Bronchial epithelial cell (primary cell): Measurements from ENCODE around the gene LRIG1. TPM values are rescaled to one million over a fixed set of nuclear protein-coding genes. Genes with fewer than 3 reads are reported as not detected.

ENCODE experiments used
- DNase-seq: peaks from one replicate; pipeline ENCODE4 v3.0.0-alpha.2; 2010; ENCODE audit warnings: low read depth
- FAIRE-seq: peaks from 2 replicates; lab custom pipeline; 2011; peaks lifted over from hg19 to GRCh38; lab: Jason Lieb, UNC
- H3K27me3 ChIP-seq: 2 replicates; pipeline ENCODE4 v1.5.1; 2011; ENCODE audit warnings: low read length; ENCODE audit not compliant: control insufficient read depth, insufficient read depth
- H3K36me3 ChIP-seq: 2 replicates; pipeline ENCODE4 v1.5.1; 2011; ENCODE audit warnings: low read length; ENCODE audit not compliant: control insufficient read depth, insufficient read depth
- H3K4me3 ChIP-seq: 2 replicates; pipeline ENCODE4 v1.5.1; 2011; ENCODE audit warnings: mild to moderate bottlenecking, low read depth, low read length, control low read depth
- CTCF ChIP-seq: IDR thresholded peaks from 2 replicates; pipeline ENCODE4 v1.5.1; 2011; ENCODE audit warnings: mild to moderate bottlenecking, moderate library complexity, low read length, control low read depth, inconsistent platforms; ENCODE audit not compliant: insufficient read depth, severe bottlenecking
- total RNA-seq: library from RNA; depleted of rRNA; stranded (reverse); fragments of >200 nt; gene quantifications from 2 replicates; pipeline ENCODE4 v1.2.1, GENCODE V29; 2014

The LRIG1 gene
- total RNA-seq, 1 donor from 2014 or later, result 11.6 TPM

- Histone ChIP-seq H3K36me3 (peaks cover 22% of the 10 kb centered on the region), H3K4me3 (no peak overlapping the region), H3K27me3 (no peaks in the 10 kb centered on the region)
- TF ChIP-seq CTCF, result no peak
- DNase-seq (no peak), FAIRE-seq (no peak)
Observed at GRCh38 chr3:66385066-66385465, 115.8 kb downstream of the LRIG1 start.

GRCh38 chr3:66383998-66384745, 116.7 kb downstream of the LRIG1 start:
- peaks cover 23% of the 10 kb centered on the region for H3K36me3 ChIP-seq
- no peaks in the 10 kb centered on the region for H3K27me3 ChIP-seq
- no peak overlapping the region for H3K4me3 ChIP-seq
- FAIRE-seq (no peak), DNase-seq (no peak)
- TF ChIP-seq CTCF, result no peak

- no peak for TF ChIP-seq CTCF
- peaks cover 24% of the 10 kb centered on the region for H3K36me3 ChIP-seq
- no peak overlapping the region for H3K4me3 ChIP-seq
- no peaks in the 10 kb centered on the region for H3K27me3 ChIP-seq
- no peak for FAIRE-seq
- DNase-seq, result no peak
Observed at GRCh38 chr3:66383023-66383422, 117.8 kb downstream of the LRIG1 start.

DNA sequence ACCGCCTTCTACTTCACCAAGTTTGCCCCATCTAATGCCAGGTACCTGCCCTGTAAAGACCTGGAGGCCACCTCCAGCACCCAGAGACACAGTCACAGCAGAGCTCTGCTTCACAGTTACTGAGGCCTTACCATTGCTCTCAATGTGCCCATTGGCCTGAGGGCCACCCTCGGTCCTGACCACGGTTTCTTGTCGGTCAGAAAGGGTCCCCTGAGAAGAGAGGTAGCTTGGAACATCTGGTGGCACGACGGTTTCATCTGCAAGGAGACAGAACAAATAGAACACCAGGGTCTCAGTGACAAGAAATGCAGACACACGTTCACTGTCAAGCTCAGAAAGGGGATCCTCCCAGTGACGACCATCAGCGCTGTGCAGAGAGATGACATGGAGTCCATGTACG, 118.7 kb downstream of the LRIG1 start:
- no peak overlapping the region for H3K4me3 ChIP-seq
- FAIRE-seq, result no peak
- H3K36me3 ChIP-seq, result peaks cover 24% of the 10 kb centered on the region
- no peak for DNase-seq
- TF ChIP-seq CTCF, result no peak
- no peaks in the 10 kb centered on the region for H3K27me3 ChIP-seq

- no peak for TF ChIP-seq CTCF
- FAIRE-seq, result no peak
- DNase-seq, result no peak
- Histone ChIP-seq H3K27me3 (no peaks in the 10 kb centered on the region), H3K36me3 (peaks cover 20% of the 10 kb centered on the region), H3K4me3 (no peak overlapping the region)
Observed at GRCh38 chr3:66381626-66382025, 119.2 kb downstream of the LRIG1 start.
